ENCODE results near the gene FAM149A.
A peak's percentile ranks its signal among the peaks of the same experiment; 100 is the strongest.

Gene FAM149A

DNA sequence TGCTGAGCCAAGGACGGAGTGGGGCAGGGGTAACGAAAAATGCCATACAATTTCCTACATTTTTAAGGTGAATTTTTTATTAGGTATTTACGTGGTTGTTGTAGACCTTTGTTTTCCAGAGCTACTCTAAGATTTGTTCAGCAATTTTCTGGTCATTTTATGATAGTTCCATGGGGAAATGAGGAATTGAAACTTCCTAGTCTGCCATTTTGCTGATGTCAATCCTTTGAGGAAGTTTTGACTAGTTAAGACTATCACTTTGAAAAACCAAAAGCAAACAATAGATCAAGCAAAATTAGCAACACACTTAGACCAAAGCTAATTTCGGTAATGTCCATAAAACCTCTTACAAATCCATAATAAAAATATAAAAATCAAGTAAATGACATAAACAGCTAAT lies 42.6 kb upstream of the FAM149A start:
- Histone ChIP-seq H3K9me3 (ENCODE audit: insufficient read depth, low read length) (no peaks in the 10 kb centered on the region), H3K27me3 (ENCODE audit: low read length) (no peaks in the 10 kb centered on the region), H3K4me2 (ENCODE audit: low read depth, low read length, poor library complexity, severe bottlenecking) (no peak overlapping the region), H3K9me2 (replicated peaks; ENCODE audit: insufficient read depth, low read length) (no peaks in the 10 kb centered on the region), H3K4me3 (ENCODE audit: insufficient read depth, low read length, poor library complexity, severe bottlenecking) (no peak overlapping the region), H3K27ac (ENCODE audit: low read depth, low read length) (no peak overlapping the region), H4K20me1 (ENCODE audit: low read depth, low read length) (no peaks in the 10 kb centered on the region), H3K36me3 (ENCODE audit: low read length) (no peaks in the 10 kb centered on the region), H3F3A (ENCODE audit: insufficient read depth) (no peaks in the 10 kb centered on the region), H3K79me2 (ENCODE audit: insufficient read depth, low read length) (no peaks in the 10 kb centered on the region), H2AFZ (ENCODE audit: low read depth, low read length, severe bottlenecking) (no peak overlapping the region), H3K9ac (ENCODE audit: low read length) (no peak overlapping the region)
- no peak for TF ChIP-seq EZH2phosphoT487 (conservative IDR thresholded peaks at IDR 0.05; ENCODE audit: low read length)
- TF ChIP-seq, protein P1, sequence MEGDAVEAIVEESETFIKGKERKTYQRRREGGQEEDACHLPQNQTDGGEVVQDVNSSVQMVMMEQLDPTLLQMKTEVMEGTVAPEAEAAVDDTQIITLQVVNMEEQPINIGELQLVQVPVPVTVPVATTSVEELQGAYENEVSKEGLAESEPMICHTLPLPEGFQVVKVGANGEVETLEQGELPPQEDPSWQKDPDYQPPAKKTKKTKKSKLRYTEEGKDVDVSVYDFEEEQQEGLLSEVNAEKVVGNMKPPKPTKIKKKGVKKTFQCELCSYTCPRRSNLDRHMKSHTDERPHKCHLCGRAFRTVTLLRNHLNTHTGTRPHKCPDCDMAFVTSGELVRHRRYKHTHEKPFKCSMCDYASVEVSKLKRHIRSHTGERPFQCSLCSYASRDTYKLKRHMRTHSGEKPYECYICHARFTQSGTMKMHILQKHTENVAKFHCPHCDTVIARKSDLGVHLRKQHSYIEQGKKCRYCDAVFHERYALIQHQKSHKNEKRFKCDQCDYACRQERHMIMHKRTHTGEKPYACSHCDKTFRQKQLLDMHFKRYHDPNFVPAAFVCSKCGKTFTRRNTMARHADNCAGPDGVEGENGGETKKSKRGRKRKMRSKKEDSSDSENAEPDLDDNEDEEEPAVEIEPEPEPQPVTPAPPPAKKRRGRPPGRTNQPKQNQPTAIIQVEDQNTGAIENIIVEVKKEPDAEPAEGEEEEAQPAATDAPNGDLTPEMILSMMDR (IDR thresholded peaks at IDR 0.05; ENCODE audit: insufficient read depth, low read length, poor library complexity, severe bottlenecking) = no peak

DNA sequence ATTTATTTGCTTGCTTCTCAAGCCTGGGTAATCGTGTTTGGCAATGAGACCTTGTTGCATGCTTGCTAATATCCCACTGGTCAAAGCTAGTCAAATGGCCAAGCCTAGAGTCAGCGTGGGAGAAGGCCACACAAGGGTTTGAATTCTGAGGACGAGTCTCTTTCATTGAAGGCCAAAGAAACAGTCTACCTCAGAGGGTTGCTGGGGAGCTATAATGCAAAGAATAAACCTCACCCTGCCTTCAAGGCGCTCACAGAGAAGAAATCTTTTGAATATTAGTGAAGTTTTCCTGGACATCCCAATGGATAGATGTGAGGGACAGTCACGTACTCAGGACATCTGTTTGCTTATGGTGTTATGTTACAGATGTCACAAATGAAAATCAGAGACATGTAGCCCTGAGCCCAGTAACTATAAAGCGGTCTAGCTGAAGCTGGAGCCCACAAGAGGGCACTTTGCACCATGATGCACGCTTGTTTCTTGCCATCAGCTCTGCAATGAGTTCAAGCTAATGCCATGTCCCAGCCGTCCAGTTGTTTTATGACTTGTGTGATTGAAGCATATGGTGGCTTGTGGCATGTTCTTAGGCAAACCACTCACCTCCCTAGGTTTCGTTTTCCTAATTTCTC lies 36.6 kb upstream of the FAM149A start:
- H2AFZ ChIP-seq (ENCODE audit: low read depth, low read length, severe bottlenecking) = no peak overlapping the region
- TF ChIP-seq, protein P1 (IDR thresholded peaks at IDR 0.05; ENCODE audit: insufficient read depth, low read length, poor library complexity, severe bottlenecking) = peak; percentile 22
- TF ChIP-seq EZH2phosphoT487 (conservative IDR thresholded peaks at IDR 0.05; ENCODE audit: low read length) = no peak
- H3K79me2 ChIP-seq (ENCODE audit: insufficient read depth, low read length) = no peaks in the 10 kb centered on the region
- H3K4me2 ChIP-seq (ENCODE audit: low read depth, low read length, poor library complexity, severe bottlenecking) = no peak overlapping the region
- H3K4me3 ChIP-seq (ENCODE audit: insufficient read depth, low read length, poor library complexity, severe bottlenecking) = no peak overlapping the region
- H3K9ac ChIP-seq (ENCODE audit: low read length) = no peak overlapping the region
- no peaks in the 10 kb centered on the region for H3K27me3 ChIP-seq (ENCODE audit: low read length)
- H3K36me3 ChIP-seq (ENCODE audit: low read length) = no peaks in the 10 kb centered on the region
- H3K9me2 ChIP-seq (replicated peaks; ENCODE audit: insufficient read depth, low read length) = no peaks in the 10 kb centered on the region
- H3F3A ChIP-seq (ENCODE audit: insufficient read depth) = no peaks in the 10 kb centered on the region
- H3K27ac ChIP-seq (ENCODE audit: low read depth, low read length) = no peak overlapping the region
- no peaks in the 10 kb centered on the region for H3K9me3 ChIP-seq (ENCODE audit: insufficient read depth, low read length)
- H4K20me1 ChIP-seq (ENCODE audit: low read depth, low read length) = no peaks in the 10 kb centered on the region

DNA sequence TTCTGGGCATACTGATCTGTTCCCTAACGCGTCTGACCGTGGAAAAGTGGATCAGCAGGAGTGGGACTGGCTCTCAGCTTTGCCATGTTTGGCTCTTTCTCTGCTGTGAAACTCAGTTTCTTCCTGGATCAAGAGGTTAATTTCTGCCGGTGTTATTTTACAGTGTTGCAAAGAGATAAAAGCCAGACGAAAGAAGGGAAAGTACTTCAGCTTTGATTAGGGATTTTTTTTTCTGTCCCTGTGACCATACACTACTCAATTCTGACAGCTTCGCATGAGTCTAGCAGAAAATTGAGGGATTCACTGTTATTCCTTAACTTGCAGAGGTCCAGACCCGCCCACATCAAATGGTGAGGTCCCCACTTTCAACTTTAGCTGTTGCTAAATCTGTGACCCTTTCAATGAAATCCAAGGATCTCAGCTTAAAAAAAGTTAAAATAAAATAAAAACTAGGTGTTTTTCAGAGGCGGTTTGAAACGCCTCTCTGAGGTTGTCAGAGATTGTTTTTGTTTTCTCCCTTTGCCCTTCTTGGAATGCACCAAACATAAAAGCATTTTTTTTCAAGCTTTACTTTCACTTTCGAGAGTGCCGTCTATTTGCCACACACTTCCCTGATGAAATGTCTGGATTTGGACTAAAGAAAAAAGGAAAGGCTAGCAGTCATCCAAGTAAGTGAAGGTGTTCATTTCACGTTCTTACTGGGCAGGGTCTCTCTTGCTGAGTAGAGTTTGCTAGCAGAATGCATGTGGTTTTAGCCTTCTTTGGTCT lies 35.7 kb upstream of the FAM149A start, which contains the start of gene TLR3:
Gene TLR3, plus strand, starts transcription at position 576 of the 768 bp plus-strand sequence. CDS start 7,464 bp downstream, outside the sequence.
- H3K79me2 ChIP-seq (ENCODE audit: insufficient read depth, low read length) = no peaks in the 10 kb centered on the region
- no peaks in the 10 kb centered on the region for H4K20me1 ChIP-seq (ENCODE audit: low read depth, low read length)
- no peak within 1 kb of the TSS for H3K9ac ChIP-seq (ENCODE audit: low read length)
- H3K4me3 ChIP-seq (ENCODE audit: insufficient read depth, low read length, poor library complexity, severe bottlenecking) = no peak within 1 kb of the TSS
- no peaks in the 10 kb centered on the region for H3F3A ChIP-seq (ENCODE audit: insufficient read depth)
- H2AFZ ChIP-seq (ENCODE audit: low read depth, low read length, severe bottlenecking) = no peak within 1 kb of the TSS
- no peaks in the 10 kb centered on the region for H3K9me2 ChIP-seq (replicated peaks; ENCODE audit: insufficient read depth, low read length)
- no peaks in the 10 kb centered on the region for H3K27me3 ChIP-seq (ENCODE audit: low read length)
- H3K27ac ChIP-seq (ENCODE audit: low read depth, low read length) = no peak within 1 kb of the TSS
- TF ChIP-seq, protein P1 (IDR thresholded peaks at IDR 0.05; ENCODE audit: insufficient read depth, low read length, poor library complexity, severe bottlenecking) = no peak
- TF ChIP-seq EZH2phosphoT487 (conservative IDR thresholded peaks at IDR 0.05; ENCODE audit: low read length) = no peak
- peak within 1 kb of the TSS; percentile 43 for H3K4me2 ChIP-seq (ENCODE audit: low read depth, low read length, poor library complexity, severe bottlenecking)
- no peaks in the 10 kb centered on the region for H3K9me3 ChIP-seq (ENCODE audit: insufficient read depth, low read length)
- no peaks in the 10 kb centered on the region for H3K36me3 ChIP-seq (ENCODE audit: low read length)
